BJ (cell line): Measurements from ENCODE around the gene SNAPC2. TPM values are rescaled to one million over a fixed set of nuclear protein-coding genes. Genes with fewer than 3 reads are reported as not detected.
"Not testable (repeated sequence)": the region's sequence is repeated elsewhere in the genome, so short reads cannot be mapped to it uniquely, and the experiment has no call there.

Experiments used
- CTCF ChIA-PET: fragments of 350-600 bp; formaldehyde crosslinking; extraction: SDS; loops from one replicate; lab custom pipeline; 2021; ENCODE audit warnings: antibody characterized with exemption, inconsistent platforms; lab: Yijun Ruan, JAX
- POLR2A ChIA-PET: fragments of 300-600 bp; sonication (Branson Sonifier 250); formaldehyde crosslinking; extraction: SDS; loops from one replicate; lab custom pipeline; 2021; ENCODE audit warnings: antibody characterized with exemption; lab: Charles Lee
- DNase-seq: peaks from one replicate; pipeline ENCODE4 v3.0.0-alpha.2; 2011; ENCODE audit warnings: low read depth
- H3K27me3 ChIP-seq: 2 replicates; pipeline ENCODE4 v1.6.0; 2011; ENCODE audit warnings: low read length; ENCODE audit not compliant: control insufficient read depth, insufficient read depth
- H3K36me3 ChIP-seq: 2 replicates; pipeline ENCODE4 v1.5.1; 2011; ENCODE audit warnings: low read length; ENCODE audit not compliant: control insufficient read depth, insufficient read depth
- H3K4me3 ChIP-seq: 2 replicates; pipeline ENCODE4 v1.5.1; 2011; ENCODE audit warnings: low read depth, mild to moderate bottlenecking, control low read depth, low read length
- CTCF ChIP-seq: IDR thresholded peaks from 2 replicates; pipeline ENCODE4 v1.5.1; 2011; ENCODE audit warnings: low read depth, mild to moderate bottlenecking, control low read depth, inconsistent platforms, low read length, moderate library complexity; ENCODE audit not compliant: insufficient read depth
- polyA plus RNA-seq: library from polyadenylated mRNA; depleted of rRNA; stranded (reverse); fragments of >200 nt; gene quantifications from 2 replicates; pipeline ENCODE4 v1.2.3, GENCODE V29; 2011

The SNAPC2 gene
- polyA plus RNA-seq, 1 experiment: 28.2 TPM

- Histone ChIP-seq H3K27me3 (no peaks in the 10 kb centered on the region), H3K36me3 (no peaks in the 10 kb centered on the region), H3K4me3 (no peak overlapping the region)
- DNase-seq: no peak
- ChIA-PET POLR2A (no interaction called here), CTCF (interaction anchor here (0.7 to 5.8 kb wide), 4 partner anchors 17 to 59 kb away, joined by 3 to 24 read pairs (median 4); partner anchors contain the start of gene MAP2K7)
- TF ChIP-seq CTCF: no peak
These were observed 34.3 kb upstream of the SNAPC2 start for GRCh38 chr19:7885818-7886217.

GRCh38 chr19:7887408-7888144 lies 32.6 kb upstream of the SNAPC2 start:
- Histone ChIP-seq H3K27me3 (no peaks in the 10 kb centered on the region), H3K4me3 (no peak overlapping the region), H3K36me3 (no peaks in the 10 kb centered on the region)
- ChIA-PET CTCF (interaction anchor here (0.6 to 5.8 kb wide), 4 partner anchors 16 to 35 kb away, joined by 3 to 24 read pairs (median 4); partner anchors contain the start of gene MAP2K7), POLR2A (interaction anchor here (0.6 kb wide), 1 partner anchor 18 kb away, joined by 4 read pairs; no protein-coding TSS in a partner anchor)
- no peak for DNase-seq
- no peak for TF ChIP-seq CTCF

GRCh38 chr19:7888145-7888825 lies 31.9 kb upstream of the SNAPC2 start, which contains the start of gene LRRC8E:
LRRC8E (plus strand) TSS chr19:7888510; CDS start chr19:7895604, 7,094 bp downstream.
- TF ChIP-seq CTCF: no peak
- POLR2A ChIA-PET: interaction anchor here (0.6 kb wide), 1 partner anchor 19 kb away, joined by 4 read pairs; no protein-coding TSS in a partner anchor
- H3K4me3 ChIP-seq: peak within 1 kb of the TSS; percentile 88
- H3K27me3 ChIP-seq: no peaks in the 10 kb centered on the region
- DNase-seq: no peak
- H3K36me3 ChIP-seq: no peaks in the 10 kb centered on the region
- CTCF ChIA-PET: interaction anchor here (1.0 to 5.8 kb wide), 3 partner anchors 15 to 35 kb away, joined by 4 to 24 read pairs (median 5); partner anchors contain the start of gene MAP2K7

- H3K27me3 ChIP-seq: no peaks in the 10 kb centered on the region
- no peak for TF ChIP-seq CTCF
- DNase-seq: no peak
- POLR2A ChIA-PET: no interaction called here
- H3K4me3 ChIP-seq: peak overlapping the region; percentile 88
- CTCF ChIA-PET: interaction anchor here (1.0 kb wide), 1 partner anchor 35 kb away, joined by 4 read pairs; no protein-coding TSS in a partner anchor
- H3K36me3 ChIP-seq: no peaks in the 10 kb centered on the region
These were observed 31.3 kb upstream of the SNAPC2 start for GRCh38 chr19:7888826-7889217.

GRCh38 chr19:7893362-7894101 lies 26.6 kb upstream of the SNAPC2 start:
- H3K36me3 ChIP-seq, H3K4me3 ChIP-seq, POLR2A ChIA-PET, H3K27me3 ChIP-seq, DNase-seq: not testable (repeated sequence)
- CTCF ChIA-PET: interaction anchor here (1.8 kb wide), 1 partner anchor 25 kb away, joined by 8 read pairs; no protein-coding TSS in a partner anchor
